Measurements from ENCODE around the gene SRP72. TPM values are rescaled to one million over a fixed set of nuclear protein-coding genes. Genes with fewer than 3 reads are reported as not detected.

The SRP72 gene
- total and polyA plus RNA-seq, 4 donors: 32.1 to 69.7 (median 40.7) TPM

- no peak for TF ChIP-seq FOXA1 (IDR thresholded peaks at IDR 0.05)
- TF ChIP-seq NR2F2 (IDR thresholded peaks at IDR 0.05): no peak
- no peak for TF ChIP-seq YY1 (IDR thresholded peaks at IDR 0.05)
- no peak for TF ChIP-seq RAD21 (IDR thresholded peaks at IDR 0.05)
- no peak for TF ChIP-seq HNF4A (conservative IDR thresholded peaks at IDR 0.05)
- no peak for TF ChIP-seq RXRA (IDR thresholded peaks at IDR 0.05)
- TF ChIP-seq TAF1 (conservative IDR thresholded peaks at IDR 0.05): no peak
- no peak for TF ChIP-seq JUND (IDR thresholded peaks at IDR 0.05)
- no peak for TF ChIP-seq HNF4G (IDR thresholded peaks at IDR 0.05)
- no peak for TF ChIP-seq SP1 (IDR thresholded peaks at IDR 0.05)
- Histone ChIP-seq H3K27me3 (ENCODE audit: control insufficient read depth in 4 of 4, insufficient read depth in 4 of 4, low read length in 3 of 4) (no peaks in the 10 kb centered on the region), H3K36me3 (ENCODE audit: control insufficient read depth in 4 of 4, insufficient read depth in 3 of 4, low read depth in 1 of 4, low read length in 3 of 4) (peaks cover 4 to 44% (median 35%) of the 10 kb centered on the region in 4 donors)
Observed at GRCh38 chr4:56462157-56462556, 5.3 kb upstream of the SRP72 start.

GRCh38 chr4:56463711-56464110 lies 3.7 kb upstream of the SRP72 start:
- no peaks in the 10 kb centered on the region for H3K27me3 ChIP-seq (ENCODE audit: control insufficient read depth in 4 of 4, insufficient read depth in 4 of 4, low read length in 3 of 4)
- no peaks in the 10 kb centered on the region for H3K9me3 ChIP-seq (ENCODE audit: control insufficient read depth in 4 of 4, low read length in 3 of 4)
- H3K36me3 ChIP-seq (ENCODE audit: control insufficient read depth in 4 of 4, insufficient read depth in 3 of 4, low read depth in 1 of 4, low read length in 3 of 4): peaks cover 4 to 31% (median 24%) of the 10 kb centered on the region in 4 donors
- TF ChIP-seq NR2F2 (IDR thresholded peaks at IDR 0.05): no peak
- no peak for TF ChIP-seq JUND (IDR thresholded peaks at IDR 0.05)
- TF ChIP-seq EGR1 (IDR thresholded peaks at IDR 0.05; ENCODE audit: low read depth in 2 of 2): no peak
- TF ChIP-seq RXRA (IDR thresholded peaks at IDR 0.05): no peak
- no peak for TF ChIP-seq ATF3 (IDR thresholded peaks at IDR 0.05)
- no peak for TF ChIP-seq RAD21 (IDR thresholded peaks at IDR 0.05)
- no peak for TF ChIP-seq CTCF (IDR thresholded peaks at IDR 0.05; ENCODE audit: low read depth, low read length, missing input control)
- TF ChIP-seq HNF4G (IDR thresholded peaks at IDR 0.05): no peak
- 90% methylated on average over 5 of the region's 5 CpGs for WGBS
- no peak overlapping the region for H3K9ac ChIP-seq (ENCODE audit: low read depth in 1 of 2, low read length in 2 of 2)
- peaks cover 9 to 23% (median 13%) of the 10 kb centered on the region in 4 donors for H3K4me1 ChIP-seq (ENCODE audit: control insufficient read depth in 4 of 4, insufficient read depth in 4 of 4, low read length in 3 of 4)
- H3K4me3 ChIP-seq (ENCODE audit: low read depth in 1 of 3, low read length in 3 of 3): no peak overlapping the region
- H3K27ac ChIP-seq (ENCODE audit: low read depth in 1 of 2, low read length in 2 of 2): no peak overlapping the region
- DNase-seq (ENCODE audit: low spot score): no peak

More at GRCh38 chr4:56462157-56462556, 5.3 kb upstream of the SRP72 start:
- Histone ChIP-seq H3K9ac (ENCODE audit: low read depth in 1 of 2, low read length in 2 of 2) (no peak overlapping the region), H3K4me1 (ENCODE audit: control insufficient read depth in 4 of 4, insufficient read depth in 4 of 4, low read length in 3 of 4) (peaks cover 6 to 16% (median 9%) of the 10 kb centered on the region in 4 donors), H3K4me3 (ENCODE audit: low read depth in 1 of 3, low read length in 3 of 3) (no peak overlapping the region), H3K27ac (ENCODE audit: low read depth in 1 of 2, low read length in 2 of 2) (no peak overlapping the region), H3K9me3 (ENCODE audit: control insufficient read depth in 4 of 4, low read length in 3 of 4) (no peaks in the 10 kb centered on the region)
- no peak for DNase-seq (ENCODE audit: low spot score)

GRCh38 chr4:56464581-56464980 lies 2.8 kb upstream of the SRP72 start:
- 83% methylated on average over 3 of the region's 3 CpGs for WGBS
- H3K9ac ChIP-seq (ENCODE audit: low read depth in 1 of 2, low read length in 2 of 2): no peak overlapping the region
- TF ChIP-seq YY1 (IDR thresholded peaks at IDR 0.05) (no peak), NR2F2 (IDR thresholded peaks at IDR 0.05) (no peak), SP1 (IDR thresholded peaks at IDR 0.05) (no peak)

More at GRCh38 chr4:56464581-56464980, 2.8 kb upstream of the SRP72 start:
- H3K36me3 ChIP-seq (ENCODE audit: control insufficient read depth in 4 of 4, insufficient read depth in 3 of 4, low read depth in 1 of 4, low read length in 3 of 4): peaks cover 4 to 25% (median 17%) of the 10 kb centered on the region in 4 donors
- no peak for DNase-seq (ENCODE audit: low spot score)
- no peak overlapping the region for H3K4me3 ChIP-seq (ENCODE audit: low read depth in 1 of 3, low read length in 3 of 3)
- no peaks in the 10 kb centered on the region for H3K9me3 ChIP-seq (ENCODE audit: control insufficient read depth in 4 of 4, low read length in 3 of 4)
- H3K4me1 ChIP-seq (ENCODE audit: control insufficient read depth in 4 of 4, insufficient read depth in 4 of 4, low read length in 3 of 4): peaks cover 9 to 30% (median 19%) of the 10 kb centered on the region in 4 donors
- no peak overlapping the region for H3K27ac ChIP-seq (ENCODE audit: low read depth in 1 of 2, low read length in 2 of 2)
- no peaks in the 10 kb centered on the region for H3K27me3 ChIP-seq (ENCODE audit: control insufficient read depth in 4 of 4, insufficient read depth in 4 of 4, low read length in 3 of 4)
